WI38 (cell line): ENCODE results near the gene VWA5B1.
"Not testable (repeated sequence)": the region's sequence is repeated elsewhere in the genome, so short reads cannot be mapped to it uniquely, and the experiment has no call there.

Source experiments
- H3K4me3 ChIP-seq: 2 replicates; pipeline ENCODE4 v1.5.1; 2011; ENCODE audit warnings: low read depth, mild to moderate bottlenecking, control low read depth, low read length
- TF ChIP-seq, protein P1 (sequence below): IDR thresholded peaks from 2 replicates; pipeline ENCODE4 v1.5.1; 2012; ENCODE audit warnings: low read depth, mild to moderate bottlenecking, control low read depth, low read length

Gene VWA5B1

DNA sequence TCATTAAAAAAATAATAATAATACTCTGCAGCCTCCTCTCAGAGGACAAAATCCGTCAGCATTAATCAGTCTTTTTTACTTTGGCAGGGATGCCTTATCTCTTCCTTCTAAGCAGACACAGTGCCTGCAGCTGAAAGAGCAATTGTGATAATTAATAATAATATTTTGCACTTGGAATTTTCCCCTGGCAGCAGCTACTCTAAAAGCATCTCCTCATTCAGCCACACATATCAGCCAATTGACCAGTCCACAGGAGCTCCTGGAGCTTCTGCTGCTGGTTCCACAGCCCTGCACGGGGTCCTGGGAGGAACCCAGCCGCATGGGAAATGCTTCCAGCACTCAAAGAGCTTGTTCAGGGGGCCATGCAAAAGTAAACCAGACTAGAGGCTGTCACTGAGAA lies 31.0 kb upstream of the VWA5B1 start:
- TF ChIP-seq, protein P1, sequence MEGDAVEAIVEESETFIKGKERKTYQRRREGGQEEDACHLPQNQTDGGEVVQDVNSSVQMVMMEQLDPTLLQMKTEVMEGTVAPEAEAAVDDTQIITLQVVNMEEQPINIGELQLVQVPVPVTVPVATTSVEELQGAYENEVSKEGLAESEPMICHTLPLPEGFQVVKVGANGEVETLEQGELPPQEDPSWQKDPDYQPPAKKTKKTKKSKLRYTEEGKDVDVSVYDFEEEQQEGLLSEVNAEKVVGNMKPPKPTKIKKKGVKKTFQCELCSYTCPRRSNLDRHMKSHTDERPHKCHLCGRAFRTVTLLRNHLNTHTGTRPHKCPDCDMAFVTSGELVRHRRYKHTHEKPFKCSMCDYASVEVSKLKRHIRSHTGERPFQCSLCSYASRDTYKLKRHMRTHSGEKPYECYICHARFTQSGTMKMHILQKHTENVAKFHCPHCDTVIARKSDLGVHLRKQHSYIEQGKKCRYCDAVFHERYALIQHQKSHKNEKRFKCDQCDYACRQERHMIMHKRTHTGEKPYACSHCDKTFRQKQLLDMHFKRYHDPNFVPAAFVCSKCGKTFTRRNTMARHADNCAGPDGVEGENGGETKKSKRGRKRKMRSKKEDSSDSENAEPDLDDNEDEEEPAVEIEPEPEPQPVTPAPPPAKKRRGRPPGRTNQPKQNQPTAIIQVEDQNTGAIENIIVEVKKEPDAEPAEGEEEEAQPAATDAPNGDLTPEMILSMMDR = no peak
- no peak overlapping the region for H3K4me3 ChIP-seq

DNA sequence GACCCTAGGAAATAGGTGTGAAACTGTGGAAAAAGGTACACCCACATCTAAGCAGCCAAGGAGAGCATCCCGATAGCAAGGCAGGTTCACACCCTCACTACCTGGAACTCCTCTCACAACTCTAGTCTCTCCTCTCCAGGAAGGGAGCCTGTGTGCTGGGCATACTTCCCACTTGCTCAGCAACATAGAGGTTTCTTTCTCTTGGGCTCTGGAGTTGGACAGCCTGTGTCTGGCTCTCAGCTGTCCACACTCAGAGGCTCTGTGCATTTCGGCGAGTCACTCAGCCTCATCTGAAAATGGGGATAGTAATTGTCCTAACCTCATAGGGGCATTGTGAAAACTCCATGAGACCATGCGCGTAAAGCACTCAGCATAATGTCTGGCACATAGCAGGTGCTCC lies 29.6 kb upstream of the VWA5B1 start:
- TF ChIP-seq, protein P1 = no peak
- no peak overlapping the region for H3K4me3 ChIP-seq

DNA sequence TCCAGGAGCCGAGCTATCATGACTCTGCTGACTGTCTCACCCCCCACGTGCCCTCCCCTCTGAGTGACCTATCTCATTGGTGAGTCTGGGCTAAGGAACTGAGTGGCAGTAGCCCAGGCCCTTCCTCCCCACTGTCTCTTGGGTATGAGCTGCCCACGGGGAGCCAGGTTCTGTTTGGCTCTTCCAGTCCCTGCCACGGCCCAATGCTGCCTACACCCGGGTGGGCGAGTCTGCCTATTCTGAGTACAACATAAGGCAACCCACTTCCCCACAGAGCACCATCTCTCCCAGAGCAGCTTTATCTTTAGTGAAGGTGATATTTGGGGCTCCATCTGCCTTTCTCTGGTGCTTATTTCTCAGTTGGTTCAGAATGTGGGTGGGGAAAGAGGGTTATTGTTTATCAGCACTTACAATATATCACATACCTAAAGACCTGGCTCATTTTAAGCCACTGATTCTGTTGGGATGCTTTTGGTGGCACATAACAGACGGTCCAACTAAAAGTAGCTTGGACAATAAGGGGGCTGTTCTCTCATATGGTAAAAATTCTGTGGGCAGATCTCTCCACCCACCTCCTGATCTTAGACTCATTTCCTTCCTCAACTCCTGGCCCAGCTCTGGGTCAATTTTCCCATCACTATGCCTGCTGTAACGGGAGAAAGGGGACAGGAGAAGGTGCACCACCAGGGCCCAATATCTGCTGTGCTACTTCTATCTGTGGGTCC lies 27.7 kb upstream of the VWA5B1 start:
- TF ChIP-seq, protein P1 = no peak
- H3K4me3 ChIP-seq = no peak overlapping the region

DNA sequence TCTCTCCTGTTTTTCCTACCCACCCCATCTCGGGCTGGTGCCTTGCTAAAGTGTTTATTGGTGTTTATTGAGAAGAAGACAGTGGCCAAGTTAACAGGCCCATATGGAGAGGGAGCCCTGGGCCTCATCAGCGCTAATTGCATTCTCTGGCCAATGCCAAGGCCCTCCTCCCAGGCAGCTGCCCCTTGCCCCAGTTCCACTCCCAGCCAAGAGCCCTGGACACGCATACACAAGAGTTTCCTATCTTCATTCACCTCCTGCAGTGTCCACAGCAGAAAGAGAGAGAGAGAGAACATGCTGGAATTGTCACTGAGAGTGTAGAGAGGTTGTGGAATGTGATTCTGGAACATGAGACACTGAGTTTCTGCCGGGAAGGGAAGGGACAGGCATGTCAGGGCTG lies 25.4 kb upstream of the VWA5B1 start:
- TF ChIP-seq, protein P1 = no peak
- H3K4me3 ChIP-seq = no peak overlapping the region

DNA sequence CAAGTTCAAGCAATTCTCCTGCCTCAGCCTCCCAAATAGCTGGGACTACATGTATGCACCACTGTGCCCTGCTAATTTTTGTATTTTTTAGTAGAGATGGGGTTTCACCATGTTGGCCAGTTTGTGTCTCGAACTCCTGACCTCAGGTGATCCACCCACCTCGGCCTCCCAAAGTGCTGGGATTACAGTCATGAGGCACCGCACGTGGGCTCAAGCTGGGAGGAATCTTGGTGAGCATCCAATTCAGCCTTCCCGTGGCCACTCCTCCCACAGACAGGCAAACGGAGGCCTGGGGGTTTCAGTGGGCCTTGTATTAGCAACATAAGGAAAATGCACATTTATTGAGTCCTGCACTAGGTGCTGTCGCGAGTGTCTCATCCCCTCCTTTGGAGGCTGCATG lies 24.5 kb upstream of the VWA5B1 start:
- TF ChIP-seq, protein P1 = no peak
- H3K4me3 ChIP-seq = no peak overlapping the region

DNA sequence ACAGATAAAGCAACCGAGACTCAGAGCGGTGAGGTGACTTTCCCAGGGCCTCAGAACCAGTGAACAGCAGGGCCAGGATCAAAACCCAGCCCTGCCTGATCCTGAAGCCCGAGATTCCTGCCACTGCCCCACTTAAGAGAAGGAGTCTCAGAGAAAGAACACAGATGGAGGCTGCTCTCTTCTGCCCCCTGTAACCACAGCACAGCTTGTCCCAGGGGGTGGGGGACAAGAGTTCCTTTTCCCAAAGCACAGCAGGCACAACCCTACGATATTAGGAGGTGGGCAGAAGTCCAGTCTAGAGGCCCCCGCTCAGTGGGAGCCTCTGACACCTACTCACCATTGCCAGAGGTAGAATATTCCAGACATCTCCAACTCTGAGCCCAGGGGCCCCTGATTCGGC lies 24.0 kb upstream of the VWA5B1 start:
- TF ChIP-seq, protein P1 = no peak
- no peak overlapping the region for H3K4me3 ChIP-seq

DNA sequence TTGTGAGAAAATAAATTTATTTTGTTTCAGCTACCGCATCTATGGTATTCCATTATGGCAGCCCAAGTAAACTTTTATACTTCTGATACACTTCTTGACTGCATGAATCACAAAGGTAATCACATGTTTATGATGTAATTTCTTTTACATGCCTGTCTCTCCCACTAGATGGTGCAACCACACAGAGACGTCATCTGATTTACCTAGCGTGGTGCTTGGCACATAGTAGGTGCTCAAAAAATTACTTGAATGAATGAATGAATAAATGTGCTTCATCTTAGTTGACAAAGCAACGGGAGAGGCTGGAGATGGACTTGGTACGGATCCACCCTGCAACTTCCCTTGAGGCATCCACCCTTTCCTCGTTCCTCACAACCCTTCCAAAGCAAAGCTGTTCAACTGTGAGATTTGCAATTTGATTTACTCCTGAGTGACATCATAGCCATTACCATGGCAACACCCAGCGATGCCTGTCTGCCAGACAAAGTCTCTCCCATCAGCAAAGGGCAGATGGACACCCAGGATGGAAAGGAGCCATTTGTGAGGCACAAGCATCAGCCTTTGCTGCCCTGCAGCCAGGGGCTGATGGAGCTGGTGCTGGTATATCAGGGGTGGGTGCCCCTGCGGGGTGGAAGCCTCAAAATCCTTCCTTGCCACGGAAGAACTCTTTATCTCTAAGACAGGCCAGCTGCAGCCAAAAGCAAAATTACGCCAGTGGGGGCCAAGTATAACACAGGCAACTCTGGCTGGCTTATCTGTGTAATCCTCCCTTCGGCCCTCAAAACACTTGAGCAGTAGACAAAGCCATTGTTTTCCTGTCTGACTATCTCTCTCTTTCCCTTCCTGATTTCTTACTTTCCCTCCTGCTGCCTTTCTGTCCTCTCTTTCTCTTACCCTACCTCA lies 18.9 kb upstream of the VWA5B1 start:
- H3K4me3 ChIP-seq = no peak overlapping the region
- TF ChIP-seq, protein P1 = no peak

DNA sequence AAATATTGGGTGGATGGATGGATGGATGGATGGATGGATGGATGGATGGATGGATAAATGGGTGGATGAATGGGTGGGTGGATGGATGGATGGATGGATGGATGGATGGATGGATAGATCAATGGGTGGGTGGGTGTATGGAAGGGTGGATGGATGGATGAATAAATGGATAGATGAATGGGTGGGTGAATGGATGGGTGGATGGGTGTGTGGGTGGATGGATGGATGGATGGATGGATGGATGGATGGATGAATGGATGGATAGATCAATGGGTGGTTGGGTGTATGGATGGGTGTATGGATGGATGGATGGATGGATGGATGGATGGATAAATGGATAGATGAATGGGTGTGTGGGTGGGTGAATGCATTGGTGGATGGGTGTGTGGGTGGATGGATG lies 17.0 kb upstream of the VWA5B1 start:
- H3K4me3 ChIP-seq = not testable (repeated sequence)
